ENCODE data around the gene NFIC. TPM values are rescaled to one million over a fixed set of nuclear protein-coding genes. Genes with fewer than 3 reads are reported as not detected.
A peak's percentile ranks its signal among the peaks of the same experiment; 100 is the strongest.

Gene NFIC
- total RNA-seq, 4 donors from 2014 or later, result 76.2 to 183 (median 132) TPM

DNA sequence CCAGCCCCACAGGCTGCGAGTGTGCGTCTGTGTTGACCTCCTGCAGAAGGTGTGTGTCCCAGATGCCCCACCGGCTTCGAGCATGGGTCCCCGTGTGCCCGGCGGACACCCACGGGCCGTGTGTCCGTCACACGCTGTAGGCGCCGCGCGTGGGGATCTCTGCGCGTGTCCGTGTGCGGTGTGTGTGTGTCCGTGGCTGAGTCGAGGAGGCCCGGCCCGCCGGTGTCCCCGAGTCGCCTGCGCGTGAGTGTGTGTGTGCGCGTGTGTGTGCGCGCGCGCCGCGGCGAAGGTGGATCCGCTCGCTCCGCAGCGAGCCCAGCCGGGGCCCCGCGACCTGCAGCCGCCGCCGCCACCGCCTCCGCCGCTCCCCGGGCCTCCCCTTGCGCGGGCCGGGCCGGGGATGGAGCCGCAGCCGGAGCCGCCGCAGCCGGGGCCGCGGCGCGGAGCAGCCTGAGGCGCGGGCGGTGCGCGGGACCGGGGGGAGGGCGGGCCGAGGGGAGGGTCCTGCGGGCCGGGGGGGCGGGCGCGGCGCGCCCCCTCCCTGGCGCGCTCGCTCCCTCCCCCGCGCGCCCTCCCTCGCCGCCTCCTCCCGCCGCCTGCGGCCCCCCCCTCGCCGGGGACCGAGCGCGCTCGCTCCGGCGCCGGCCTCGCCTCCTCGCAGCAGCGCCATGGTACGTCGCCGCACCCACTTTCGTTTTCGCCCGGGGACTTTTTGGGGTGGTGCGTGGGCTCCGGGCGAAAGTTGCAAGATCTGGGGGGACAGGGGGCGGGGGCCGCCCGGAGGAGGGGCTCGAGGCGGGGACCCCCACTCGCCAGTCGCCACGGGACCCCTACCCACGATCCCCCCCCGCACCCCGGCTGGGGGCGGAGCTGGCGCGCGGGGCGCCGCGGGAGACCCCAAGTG is 7.1 kb upstream of the NFIC start:
- peak; percentile 72 to 76 for DNase-seq
- peak overlapping the region; percentile 98 to 99 (median 99) for H3K27ac ChIP-seq
- intact Hi-C loops (cut with DNase I), result no loop called here
- peaks cover 9 to 25% of the 10 kb centered on the region in 2 donors for H3K4me1 ChIP-seq
- WGBS, 2 donors, result no CpG with 5 or more reads among the region's 129 CpGs
- H3K4me3 ChIP-seq (replicated peaks in 1 of 3), result peak overlapping the region; percentile 86 to 97 (median 92)
- no peaks in the 10 kb centered on the region for H3K9me3 ChIP-seq
- TF ChIP-seq, protein P1, sequence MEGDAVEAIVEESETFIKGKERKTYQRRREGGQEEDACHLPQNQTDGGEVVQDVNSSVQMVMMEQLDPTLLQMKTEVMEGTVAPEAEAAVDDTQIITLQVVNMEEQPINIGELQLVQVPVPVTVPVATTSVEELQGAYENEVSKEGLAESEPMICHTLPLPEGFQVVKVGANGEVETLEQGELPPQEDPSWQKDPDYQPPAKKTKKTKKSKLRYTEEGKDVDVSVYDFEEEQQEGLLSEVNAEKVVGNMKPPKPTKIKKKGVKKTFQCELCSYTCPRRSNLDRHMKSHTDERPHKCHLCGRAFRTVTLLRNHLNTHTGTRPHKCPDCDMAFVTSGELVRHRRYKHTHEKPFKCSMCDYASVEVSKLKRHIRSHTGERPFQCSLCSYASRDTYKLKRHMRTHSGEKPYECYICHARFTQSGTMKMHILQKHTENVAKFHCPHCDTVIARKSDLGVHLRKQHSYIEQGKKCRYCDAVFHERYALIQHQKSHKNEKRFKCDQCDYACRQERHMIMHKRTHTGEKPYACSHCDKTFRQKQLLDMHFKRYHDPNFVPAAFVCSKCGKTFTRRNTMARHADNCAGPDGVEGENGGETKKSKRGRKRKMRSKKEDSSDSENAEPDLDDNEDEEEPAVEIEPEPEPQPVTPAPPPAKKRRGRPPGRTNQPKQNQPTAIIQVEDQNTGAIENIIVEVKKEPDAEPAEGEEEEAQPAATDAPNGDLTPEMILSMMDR (IDR thresholded peaks at IDR 0.05), result no peak
- TF ChIP-seq POLR2A (IDR thresholded peaks at IDR 0.05), result peak in 1 of 2 donors; percentile 71
- H3K36me3 ChIP-seq, result no peaks in the 10 kb centered on the region
- no peaks in the 10 kb centered on the region for H3K27me3 ChIP-seq

DNA sequence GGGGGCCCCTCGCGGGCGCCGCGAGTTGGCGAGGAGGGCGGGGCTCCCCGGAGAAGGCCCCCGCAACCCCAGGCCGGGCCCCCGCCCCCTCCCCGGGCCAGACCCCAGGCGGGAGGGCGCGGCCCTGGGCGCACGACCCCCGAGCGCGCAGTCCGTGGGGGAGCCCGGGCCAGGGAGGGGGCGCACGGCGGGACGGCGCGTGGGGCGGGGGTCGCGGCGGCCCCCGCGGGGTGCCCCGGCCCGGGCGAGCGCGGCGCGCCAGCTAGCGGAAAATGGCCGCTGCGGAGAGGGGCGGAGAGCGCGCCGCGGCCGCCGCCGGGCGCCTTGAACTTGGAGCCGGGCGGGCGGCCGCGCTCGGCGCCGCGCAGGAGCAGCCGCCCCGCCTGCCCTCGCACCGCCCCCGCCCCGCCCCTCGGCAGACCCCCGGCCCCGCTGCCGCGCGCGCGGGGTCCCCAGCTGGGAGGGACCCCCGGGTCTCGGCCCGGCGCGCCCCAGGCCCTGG is 6.4 kb upstream of the NFIC start:
- TF ChIP-seq POLR2A (IDR thresholded peaks at IDR 0.05), result no peak
- TF ChIP-seq, protein P1 (IDR thresholded peaks at IDR 0.05), result no peak
- no peaks in the 10 kb centered on the region for H3K27me3 ChIP-seq
- no peaks in the 10 kb centered on the region for H3K36me3 ChIP-seq
- peak in 1 of 2 donors; percentile 29 for DNase-seq
- H3K4me3 ChIP-seq (replicated peaks in 1 of 3), result peak overlapping the region; percentile 86 to 97 (median 92)
- peaks cover 10 to 28% of the 10 kb centered on the region in 2 donors for H3K4me1 ChIP-seq
- H3K9me3 ChIP-seq, result no peaks in the 10 kb centered on the region
- peak overlapping the region; percentile 98 to 99 (median 99) for H3K27ac ChIP-seq
- WGBS, 2 donors, result no CpG with 5 or more reads among the region's 81 CpGs
- intact Hi-C loops (cut with DNase I), result no loop called here

DNA sequence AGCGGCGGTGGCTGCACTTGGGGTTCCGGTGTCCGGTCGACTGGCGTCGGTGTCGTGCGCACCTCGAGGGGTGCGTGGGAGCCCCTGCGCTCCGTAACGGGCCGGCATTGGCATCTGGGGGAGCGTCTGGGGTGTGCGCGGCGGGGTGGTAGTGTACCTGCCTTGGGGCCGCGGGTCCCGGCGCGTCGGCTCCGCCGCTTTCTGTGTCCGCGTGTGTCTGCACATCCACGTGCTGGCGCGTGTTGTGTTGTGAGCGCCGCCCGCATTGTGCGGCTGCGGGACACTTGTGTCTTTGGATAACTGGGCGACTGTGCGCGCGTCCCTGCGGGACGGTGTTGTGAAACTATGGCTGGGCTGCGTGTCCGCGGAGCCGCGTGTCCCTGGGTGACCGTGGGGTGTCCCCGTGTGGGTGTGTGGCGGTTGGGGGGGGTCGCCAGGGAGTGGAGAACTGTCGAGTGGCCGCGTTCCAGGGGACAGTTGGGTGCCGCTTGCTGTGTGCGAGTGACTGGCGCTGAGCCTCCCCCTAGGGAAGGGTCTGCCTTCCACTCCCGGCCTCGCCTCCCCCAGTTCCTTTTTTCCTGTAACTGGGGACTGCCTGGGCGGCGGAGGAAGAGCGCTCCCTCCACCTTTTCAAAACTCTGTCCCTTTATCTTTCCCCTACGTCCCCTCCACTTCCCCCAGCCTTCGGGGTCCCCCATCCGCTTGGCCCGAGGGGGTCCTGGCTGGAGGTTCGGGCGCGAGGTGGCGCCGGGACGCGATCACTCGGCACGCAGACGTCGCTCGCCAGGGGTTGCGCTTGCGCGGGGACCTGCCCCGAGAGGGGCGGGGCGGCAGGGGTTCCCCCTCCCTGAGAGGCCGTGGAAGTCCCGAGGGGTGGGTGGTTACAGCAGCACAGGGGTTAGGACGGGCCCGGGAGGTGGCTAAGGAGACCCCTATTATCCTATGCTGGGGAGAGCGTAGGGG is 5.7 kb upstream of the NFIC start:
- peak overlapping the region; percentile 69 to 91 (median 70) for H3K4me3 ChIP-seq (replicated peaks in 1 of 3)
- H3K27me3 ChIP-seq, result no peaks in the 10 kb centered on the region
- DNase-seq, result peak; percentile 67 to 71
- peaks cover 18 to 35% of the 10 kb centered on the region in 2 donors for H3K4me1 ChIP-seq
- peak overlapping the region; percentile 40 to 86 (median 82) for H3K27ac ChIP-seq
- intact Hi-C loops (cut with DNase I), result no loop called here
- WGBS, 2 donors, result 0 to 1% methylated on average over 19 to 58 of the region's 90 CpGs
- TF ChIP-seq, protein P1 (IDR thresholded peaks at IDR 0.05), result peak in 2 of 6 experiments; percentile 15 to 27
- peak; percentile 33 to 67 for TF ChIP-seq POLR2A (IDR thresholded peaks at IDR 0.05)
- H3K36me3 ChIP-seq, result no peaks in the 10 kb centered on the region
- H3K9me3 ChIP-seq, result no peaks in the 10 kb centered on the region

DNA sequence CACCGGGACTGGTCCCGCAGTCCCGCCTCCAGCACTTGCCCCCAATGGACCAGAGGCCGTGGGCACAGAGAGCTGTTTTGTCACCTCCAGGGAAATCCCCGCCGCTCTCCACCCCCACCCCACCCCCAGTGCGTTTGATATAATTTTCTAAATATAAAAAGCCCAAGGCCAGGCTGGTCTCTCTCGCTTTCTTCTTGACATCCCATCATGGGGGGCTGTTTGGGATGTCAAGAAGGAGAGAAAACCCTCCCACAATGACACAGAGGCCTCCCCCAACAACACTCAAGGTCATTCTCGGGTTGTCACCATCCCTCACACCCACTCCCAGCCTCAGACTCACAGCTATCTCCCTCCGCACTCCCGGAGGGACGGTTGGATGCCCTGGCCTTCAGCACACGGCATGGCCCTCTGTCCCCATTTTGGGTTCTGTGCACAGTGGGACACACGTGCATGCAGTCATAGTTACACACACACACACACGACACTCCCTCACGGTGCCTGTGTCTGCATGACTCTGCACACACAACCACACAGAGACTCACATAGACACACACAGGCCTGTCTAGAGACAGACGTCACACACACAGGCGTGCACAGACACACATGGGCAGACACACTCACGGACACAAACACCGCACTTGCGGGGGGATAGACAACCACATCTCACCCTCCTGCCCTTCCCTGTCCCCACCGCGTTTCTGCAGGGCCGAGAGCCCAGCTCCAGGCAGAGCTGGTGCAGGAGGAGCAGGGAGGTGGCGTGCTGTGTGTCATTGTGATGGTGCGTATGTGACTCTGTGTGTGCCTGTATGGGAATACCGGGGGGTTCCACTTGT is 4.8 kb upstream of the NFIC start:
- Histone ChIP-seq H3K4me1 (peaks cover 19 to 36% of the 10 kb centered on the region in 2 donors), H3K36me3 (no peaks in the 10 kb centered on the region), H3K4me3 (replicated peaks in 1 of 3) (peak overlapping the region in 1 of 3 donors; percentile 91), H3K27ac (peak overlapping the region; percentile 40 to 86 (median 82)), H3K9me3 (no peaks in the 10 kb centered on the region), H3K27me3 (no peaks in the 10 kb centered on the region)
- TF ChIP-seq POLR2A (IDR thresholded peaks at IDR 0.05), result no peak
- TF ChIP-seq, protein P1 (IDR thresholded peaks at IDR 0.05), result no peak
- WGBS, 2 donors, result 21 to 35% methylated on average over 15 to 23 of the region's 27 CpGs
- DNase-seq, result no peak
- intact Hi-C loops (cut with DNase I), result no loop called here
